ENCODE results near the gene KLHL29.
"Not testable (repeated sequence)": the region's sequence is repeated elsewhere in the genome, so short reads cannot be mapped to it uniquely, and the experiment has no call there.

The KLHL29 gene

GRCh38 chr2:23722255-23722654 lies 337.3 kb downstream of the KLHL29 start:
- in situ Hi-C loops (cut with HindIII; ENCODE audit: low sequenced_read_pairs), result no loop called here
- no peak overlapping the region for H3K4me3 ChIP-seq (ENCODE audit: low read depth, low read length)
- TF ChIP-seq CTCF (IDR thresholded peaks at IDR 0.05; ENCODE audit: low read depth, low read length, missing control alignments), result no peak
- DNase-seq (ENCODE audit: low read depth), result no peak

DNA sequence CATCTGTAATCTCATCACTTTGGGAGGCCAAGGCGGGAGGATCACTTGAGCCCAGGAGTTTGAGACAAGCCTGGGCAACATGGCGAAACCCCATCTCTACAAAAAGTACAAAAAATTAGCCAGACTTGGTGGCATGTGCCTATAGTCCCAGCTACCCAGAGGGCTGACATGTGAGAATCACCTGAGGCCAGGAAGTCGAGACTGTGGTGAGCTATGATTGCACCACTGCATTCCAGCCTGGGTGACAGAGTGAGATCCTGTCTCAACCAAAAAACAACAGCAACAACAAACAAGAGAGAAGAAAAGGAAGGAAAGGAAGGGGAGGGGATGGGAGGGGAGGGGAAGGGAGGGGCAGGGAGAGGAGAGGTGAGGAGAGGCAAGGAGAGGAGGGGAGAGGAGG lies 338.1 kb downstream of the KLHL29 start:
- H3K4me3 ChIP-seq (ENCODE audit: low read depth, low read length); in situ Hi-C loops (cut with HindIII; ENCODE audit: low sequenced_read_pairs); DNase-seq (ENCODE audit: low read depth): not testable (repeated sequence)

GRCh38 chr2:23734416-23734815 lies 349.4 kb downstream of the KLHL29 start:
- in situ Hi-C loops (cut with HindIII; ENCODE audit: low sequenced_read_pairs), result no loop called here
- no peak overlapping the region for H3K4me3 ChIP-seq (ENCODE audit: low read depth, low read length)
- DNase-seq (ENCODE audit: low read depth), result no peak
- no peak for TF ChIP-seq CTCF (IDR thresholded peaks at IDR 0.05; ENCODE audit: low read depth, low read length, missing control alignments)

DNA sequence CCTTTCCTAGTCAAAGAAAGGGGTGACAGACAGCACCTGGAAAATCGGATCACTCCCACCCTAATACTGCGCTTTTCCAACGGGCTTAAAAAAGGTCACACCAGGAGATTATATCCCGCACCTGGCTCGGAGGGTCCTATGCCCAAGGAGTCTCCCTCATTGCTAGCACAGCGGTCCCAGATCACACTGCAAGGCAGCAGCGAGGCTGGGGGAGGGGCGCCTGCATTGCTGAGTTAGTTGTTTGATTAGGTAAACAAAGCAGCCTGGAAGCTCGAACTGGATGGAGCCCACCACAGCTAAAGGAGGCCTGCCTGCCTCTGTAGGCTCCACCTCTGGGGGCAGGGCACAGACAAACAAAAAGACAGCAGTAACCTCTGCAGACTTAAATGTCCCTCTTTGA lies 351.8 kb downstream of the KLHL29 start:
- DNase-seq (ENCODE audit: low read depth); H3K4me3 ChIP-seq (ENCODE audit: low read depth, low read length); in situ Hi-C loops (cut with HindIII; ENCODE audit: low sequenced_read_pairs): not testable (repeated sequence)

DNA sequence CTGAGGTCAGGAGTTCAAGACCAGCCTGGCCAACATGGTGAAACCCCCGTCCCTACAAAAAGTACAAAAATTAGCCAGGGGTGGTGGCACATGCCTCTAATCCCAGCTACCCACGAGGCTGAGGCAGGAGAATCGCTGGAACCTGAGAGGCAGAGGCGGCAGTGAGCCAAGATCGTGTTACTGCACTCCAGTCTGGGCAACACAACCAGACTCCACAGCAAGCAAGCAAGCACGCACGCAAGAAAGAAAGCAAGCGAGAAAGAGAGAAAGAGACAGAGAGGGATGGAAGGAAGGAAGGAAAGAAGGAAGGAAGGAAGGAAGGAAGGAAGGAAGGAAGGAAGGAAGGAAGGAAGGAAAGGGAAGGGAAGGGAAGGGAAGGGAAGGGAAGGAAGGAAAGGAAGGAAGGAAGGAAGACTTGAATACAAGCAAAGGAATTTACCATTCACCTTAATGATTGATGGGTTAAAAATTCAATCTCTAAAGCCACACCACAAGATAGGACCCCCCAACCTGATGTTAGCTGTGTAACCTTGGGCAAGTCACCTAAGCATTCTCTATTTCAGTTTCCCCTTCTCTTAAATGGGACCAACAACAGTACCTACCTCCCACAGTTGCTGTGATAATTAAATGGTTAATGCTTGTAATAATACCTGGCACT lies 360.2 kb downstream of the KLHL29 start:
- no peak overlapping the region for H3K4me3 ChIP-seq (ENCODE audit: low read depth, low read length)
- in situ Hi-C loops (cut with HindIII; ENCODE audit: low sequenced_read_pairs), result no loop called here
- no peak for TF ChIP-seq CTCF (IDR thresholded peaks at IDR 0.05; ENCODE audit: low read depth, low read length, missing control alignments)
- no peak for DNase-seq (ENCODE audit: low read depth)

GRCh38 chr2:23745726-23746105 lies 360.7 kb downstream of the KLHL29 start:
- TF ChIP-seq CTCF (IDR thresholded peaks at IDR 0.05; ENCODE audit: low read depth, low read length, missing control alignments), result no peak
- in situ Hi-C loops (cut with HindIII; ENCODE audit: low sequenced_read_pairs), result no loop called here
- H3K4me3 ChIP-seq (ENCODE audit: low read depth, low read length), result no peak overlapping the region
- peak; percentile 16 for DNase-seq (ENCODE audit: low read depth)

- no peak for DNase-seq (ENCODE audit: low read depth)
- no peak overlapping the region for H3K4me3 ChIP-seq (ENCODE audit: low read depth, low read length)
- no peak for TF ChIP-seq CTCF (IDR thresholded peaks at IDR 0.05; ENCODE audit: low read depth, low read length, missing control alignments)
- in situ Hi-C loops (cut with HindIII; ENCODE audit: low sequenced_read_pairs), result no loop called here
Measured at GRCh38 chr2:23746141-23746863, 361.3 kb downstream of the KLHL29 start.
